GM18517 (cell line): ENCODE measurements around the gene XYLT1.
"Not testable (repeated sequence)": the region's sequence is repeated elsewhere in the genome, so short reads cannot be mapped to it uniquely, and the experiment has no call there.

Experiments used
- ATAC-seq: cut with Tn5 transposase; IDR thresholded peaks from one replicate; pipeline ENCODE4 v1.9.1; 2021; ENCODE audit warnings: mild to moderate bottlenecking, moderate library complexity; ENCODE audit not compliant: unreplicated experiment

XYLT1 gene

GRCh38 chr16:17342031-17342430 is 128.7 kb downstream of the XYLT1 start:
- no peak for ATAC-seq

- no peak for ATAC-seq
Observed at GRCh38 chr16:17340804-17341203, 130.0 kb downstream of the XYLT1 start.

- no peak for ATAC-seq
Observed at GRCh38 chr16:17339764-17340541, 130.8 kb downstream of the XYLT1 start.

- no peak for ATAC-seq
Observed at GRCh38 chr16:17338244-17338643, 132.5 kb downstream of the XYLT1 start.

GRCh38 chr16:17336530-17336900 is 134.2 kb downstream of the XYLT1 start:
- ATAC-seq = no peak

GRCh38 chr16:17335826-17336529 is 134.8 kb downstream of the XYLT1 start:
- no peak for ATAC-seq

- ATAC-seq = not testable (repeated sequence)
Observed at GRCh38 chr16:17335406-17335805, 135.4 kb downstream of the XYLT1 start.

- ATAC-seq = no peak
Observed at GRCh38 chr16:17334096-17334495, 136.7 kb downstream of the XYLT1 start.

GRCh38 chr16:17333229-17333628 is 137.5 kb downstream of the XYLT1 start:
- ATAC-seq = no peak

- ATAC-seq = no peak
Observed at GRCh38 chr16:17331991-17332390, 138.8 kb downstream of the XYLT1 start.

GRCh38 chr16:17331071-17331607 is 139.6 kb downstream of the XYLT1 start:
- ATAC-seq = no peak

- ATAC-seq = no peak
Observed at GRCh38 chr16:17330044-17330443, 140.7 kb downstream of the XYLT1 start.

- ATAC-seq = no peak
Observed at GRCh38 chr16:17329391-17329790, 141.4 kb downstream of the XYLT1 start.

- no peak for ATAC-seq
Observed at GRCh38 chr16:17328932-17329331, 141.8 kb downstream of the XYLT1 start.

- ATAC-seq = no peak
Observed at GRCh38 chr16:17327664-17328335, 143.0 kb downstream of the XYLT1 start.

- no peak for ATAC-seq
Observed at GRCh38 chr16:17325476-17326143, 145.2 kb downstream of the XYLT1 start.

- no peak for ATAC-seq
Observed at GRCh38 chr16:17324451-17324850, 146.3 kb downstream of the XYLT1 start.

GRCh38 chr16:17323171-17323570 is 147.6 kb downstream of the XYLT1 start:
- no peak for ATAC-seq

- no peak for ATAC-seq
Observed at GRCh38 chr16:17321824-17322223, 148.9 kb downstream of the XYLT1 start.

GRCh38 chr16:17320009-17320408 is 150.8 kb downstream of the XYLT1 start:
- no peak for ATAC-seq

- no peak for ATAC-seq
Observed at GRCh38 chr16:17318238-17318637, 152.5 kb downstream of the XYLT1 start.
